ENCODE results near the gene POLG2. TPM values are rescaled to one million over a fixed set of nuclear protein-coding genes. Genes with fewer than 3 reads are reported as not detected.
A peak's percentile ranks its signal among the peaks of the same experiment; 100 is the strongest.

The POLG2 gene
- total and polyA plus RNA-seq, 2 of the 8 experiments (the other 6 are each of a cell fraction or from before 2014, with no cell fraction given) = 9.7 to 34.3 TPM

- H4K5ac ChIP-seq (ENCODE audit: insufficient read length, low read depth, low read length) = no peak overlapping the region
- H3K27ac ChIP-seq (ENCODE audit: low read depth, low read length) = no peak overlapping the region
- H3K4me1 ChIP-seq (replicated peaks in 1 of 4; ENCODE audit: control insufficient read depth in 3 of 4, insufficient read depth in 4 of 4, low read length in 3 of 4) = peaks cover 0 to 7% (median 3%) of the 10 kb centered on the region in 4 experiments; a peak in 4 of 7 replicates
- H2BK15ac ChIP-seq (ENCODE audit: low read length) = no peak overlapping the region
- DNase-seq (ENCODE audit: low read depth in 1 of 2, low spot score in 2 of 2) (no peak), FAIRE-seq (no peak)
- H3K79me2 ChIP-seq (ENCODE audit: control insufficient read depth in 1 of 2, insufficient read depth in 2 of 2, low read length in 2 of 2) = peaks cover 22 to 66% of the 10 kb centered on the region in 2 experiments
- no peak overlapping the region for H2BK5ac ChIP-seq (ENCODE audit: low read depth, low read length)
- peaks cover 3% of the 10 kb centered on the region for H3K23me2 ChIP-seq (ENCODE audit: low read depth, low read length)
- H3K4me3 ChIP-seq (ENCODE audit: extremely low read depth in 1 of 4, insufficient read depth in 2 of 4, low read depth in 3 of 4, low read length in 4 of 4) = no peak overlapping the region
- H3K14ac ChIP-seq (ENCODE audit: insufficient read length) = no peak overlapping the region
- H4K91ac ChIP-seq (replicated peaks; ENCODE audit: insufficient read length, low read length) = no peak overlapping the region
- no peak overlapping the region for H2AFZ ChIP-seq (ENCODE audit: low read length)
- peaks cover 47 to 75% (median 55%) of the 10 kb centered on the region in 4 experiments for H3K36me3 ChIP-seq (ENCODE audit: control insufficient read depth in 2 of 4, insufficient read depth in 4 of 4, low read length in 3 of 4)
- H2AK5ac ChIP-seq (ENCODE audit: low read depth, low read length) = no peak overlapping the region
- H3K9me3 ChIP-seq (ENCODE audit: insufficient read depth in 2 of 2, low read depth in 1 of 2, low read length in 1 of 2) = no peaks in the 10 kb centered on the region
- no peaks in the 10 kb centered on the region for H3K27me3 ChIP-seq (replicated peaks in 1 of 4; ENCODE audit: control insufficient read depth in 3 of 4, extremely low read depth in 1 of 4, insufficient read depth in 3 of 4, low read length in 3 of 4)
- H3K23ac ChIP-seq (ENCODE audit: insufficient read length) = no peak overlapping the region
- no peak overlapping the region for H3K18ac ChIP-seq (ENCODE audit: extremely low read depth, low read length)
- H4K8ac ChIP-seq (ENCODE audit: extremely low read depth, insufficient read depth, low read length) = peak overlapping the region; percentile 93; the same call in 1 of the 2 replicates
- H3K9ac ChIP-seq (replicated peaks in 1 of 4; ENCODE audit: extremely low read depth in 1 of 4, low read depth in 3 of 4, low read length in 3 of 4) = peak overlapping the region in 1 of 4 experiments; percentile 59; a peak in 2 of 7 replicates
- no peak overlapping the region; a peak in 1 of 4 replicates for H3K4me2 ChIP-seq (ENCODE audit: insufficient read depth in 1 of 2, low read depth in 2 of 2, low read length in 2 of 2)
- H2BK120ac ChIP-seq (replicated peaks; ENCODE audit: low read depth, low read length) = no peak overlapping the region
- 89% methylated on average over 11 of the region's 11 CpGs; no CpG with 5 or more reads in 1 of the 2 experiments for WGBS, 2 experiments (ENCODE audit: extremely low coverage in 1 of 2, insufficient coverage in 1 of 2, insufficient read length in 1 of 2, insufficient replicate concordance in 2 of 2, low coverage in 1 of 2, low lambda C conversion rate in 2 of 2, missing lambda C conversion rate in 1 of 2)
- peaks cover 4% of the 10 kb centered on the region for H3K79me1 ChIP-seq (ENCODE audit: low read depth, low read length)
- peaks cover 16 to 23% of the 10 kb centered on the region in 2 experiments for H4K20me1 ChIP-seq (replicated peaks in 1 of 2; ENCODE audit: control insufficient read depth in 1 of 2, insufficient read depth in 2 of 2, low read length in 2 of 2)
- ChIA-PET CTCF (ENCODE audit: partially characterized antibody) (interaction anchor here (1.1 to 2.2 kb wide), 4 partner anchors 8 to 82 kb away, joined by 3 to 8 read pairs (median 5); no protein-coding TSS in a partner anchor), POLR2A (ENCODE audit: partially characterized antibody) (interaction anchor here (0.7 to 7.2 kb wide), 11 partner anchors 7 to 355 kb away, joined by 3 to 320 read pairs (median 4); partner anchors contain the start of gene POLG2)
- H2BK20ac ChIP-seq (ENCODE audit: low read length) = no peak overlapping the region
- H2BK12ac ChIP-seq (ENCODE audit: low read depth, low read length) = no peak overlapping the region
- H3K56ac ChIP-seq (replicated peaks; ENCODE audit: insufficient read length, low read depth, low read length) = no peak overlapping the region
- no peak overlapping the region for H3K4ac ChIP-seq (replicated peaks; ENCODE audit: insufficient read length, low read depth, low read length)
- TF ChIP-seq ZNF274 (IDR thresholded peaks at IDR 0.05; ENCODE audit: borderline replicate concordance, extremely low read depth, low read length) = no peak
- TF ChIP-seq CHD1 (IDR thresholded peaks at IDR 0.05; ENCODE audit: low read depth, low read length) = no peak
- TF ChIP-seq SP1 (IDR thresholded peaks at IDR 0.05; ENCODE audit: low read depth, low read length) = no peak
- TF ChIP-seq USF2 (IDR thresholded peaks at IDR 0.05; ENCODE audit: low read length) = no peak
- TF ChIP-seq RFX5 (IDR thresholded peaks at IDR 0.05; ENCODE audit: borderline replicate concordance, low read depth, low read length) = no peak
- no peak for TF ChIP-seq GABPA (IDR thresholded peaks at IDR 0.05; ENCODE audit: borderline replicate concordance, insufficient read depth, low read length)
- peak; percentile 51 to 72 for TF ChIP-seq POLR2A (IDR thresholded peaks at IDR 0.05; ENCODE audit: control extremely low read depth in 1 of 2, low read depth in 2 of 2, low read length in 2 of 2)
- no peak for TF ChIP-seq POU5F1 (IDR thresholded peaks at IDR 0.05; ENCODE audit: low read depth, low read length)
- no peak for TF ChIP-seq TBP (IDR thresholded peaks at IDR 0.05; ENCODE audit: low read depth, low read length)
- TF ChIP-seq FOSL1 (IDR thresholded peaks at IDR 0.05; ENCODE audit: insufficient read depth, low read depth, low read length) = no peak
Measured at GRCh38 chr17:64500862-64501765, 4.3 kb upstream of the POLG2 start.
